Measurements from ENCODE around the gene CCDC102B.

DNA sequence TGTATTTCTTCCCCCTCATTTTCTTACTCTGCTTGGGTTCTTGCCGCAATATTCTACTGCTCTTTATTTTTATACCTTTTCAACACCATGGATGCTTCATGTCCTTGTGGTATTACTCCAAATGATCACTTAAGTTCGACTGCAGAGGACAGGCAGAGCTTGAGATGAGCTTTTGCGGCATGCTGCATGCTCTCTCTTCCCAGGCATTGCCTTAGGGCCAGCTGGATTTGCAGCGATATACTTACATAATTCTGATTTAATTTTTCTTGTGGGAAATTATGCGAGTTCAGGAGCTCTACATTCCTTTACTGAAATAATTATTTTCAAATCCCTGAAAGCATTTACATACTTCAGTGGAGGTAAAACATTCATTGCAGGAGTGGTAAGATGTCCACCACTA, 288.1 kb downstream of the CCDC102B start:
- TF ChIP-seq, protein P1, sequence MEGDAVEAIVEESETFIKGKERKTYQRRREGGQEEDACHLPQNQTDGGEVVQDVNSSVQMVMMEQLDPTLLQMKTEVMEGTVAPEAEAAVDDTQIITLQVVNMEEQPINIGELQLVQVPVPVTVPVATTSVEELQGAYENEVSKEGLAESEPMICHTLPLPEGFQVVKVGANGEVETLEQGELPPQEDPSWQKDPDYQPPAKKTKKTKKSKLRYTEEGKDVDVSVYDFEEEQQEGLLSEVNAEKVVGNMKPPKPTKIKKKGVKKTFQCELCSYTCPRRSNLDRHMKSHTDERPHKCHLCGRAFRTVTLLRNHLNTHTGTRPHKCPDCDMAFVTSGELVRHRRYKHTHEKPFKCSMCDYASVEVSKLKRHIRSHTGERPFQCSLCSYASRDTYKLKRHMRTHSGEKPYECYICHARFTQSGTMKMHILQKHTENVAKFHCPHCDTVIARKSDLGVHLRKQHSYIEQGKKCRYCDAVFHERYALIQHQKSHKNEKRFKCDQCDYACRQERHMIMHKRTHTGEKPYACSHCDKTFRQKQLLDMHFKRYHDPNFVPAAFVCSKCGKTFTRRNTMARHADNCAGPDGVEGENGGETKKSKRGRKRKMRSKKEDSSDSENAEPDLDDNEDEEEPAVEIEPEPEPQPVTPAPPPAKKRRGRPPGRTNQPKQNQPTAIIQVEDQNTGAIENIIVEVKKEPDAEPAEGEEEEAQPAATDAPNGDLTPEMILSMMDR (conservative IDR thresholded peaks at IDR 0.05; ENCODE audit: low read depth, low read length), result no peak
- no peak for TF ChIP-seq EZH2 (IDR thresholded peaks at IDR 0.05; ENCODE audit: low read length, unreplicated experiment)
